WTC11 (cell line): ENCODE results near the gene SLC26A2. TPM values are rescaled to one million over a fixed set of nuclear protein-coding genes. Genes with fewer than 3 reads are reported as not detected.

Experiments
- ATAC-seq: fragments of 200-7000 bp; cut with Tn5 transposase; 2 replicates; pipeline ENCODE4 v1.10.0; 2021; ENCODE audit warnings: mild to moderate bottlenecking, moderate library complexity
- CTCF ChIA-PET: fragments of 300-600 bp; sonication (Branson Sonifier 250); formaldehyde crosslinking; loops from one replicate; lab custom pipeline; 2021; ENCODE audit warnings: antibody characterized with exemption; lab: Charles Lee
- POLR2A ChIA-PET: fragments of 350-600 bp; sonication (Branson Sonifier 250); formaldehyde crosslinking; loops from one replicate; lab custom pipeline; 2021; ENCODE audit warnings: antibody characterized with exemption; lab: Charles Lee
- DNase-seq: peaks from one replicate; pipeline ENCODE4 v3.0.0; 2021; ENCODE audit warnings: low spot score
- H3K27ac Mint-ChIP-seq: 2 replicates; pipeline ENCODE4 v1.8.0; 2021; ENCODE audit warnings: mixed read lengths
- H3K27me3 Mint-ChIP-seq: 2 replicates; pipeline ENCODE4 v1.8.0; 2021; ENCODE audit warnings: low read depth, mild to moderate bottlenecking, moderate library complexity, mixed read lengths
- H3K36me3 Mint-ChIP-seq: 2 replicates; pipeline ENCODE4 v1.8.0; 2021; ENCODE audit warnings: mixed read lengths
- H3K4me1 Mint-ChIP-seq: 2 replicates; pipeline ENCODE4 v1.8.0; 2022; ENCODE audit warnings: mixed read lengths
- H3K4me3 Mint-ChIP-seq: 2 replicates; pipeline ENCODE4 v1.8.0; 2021; ENCODE audit warnings: mild to moderate bottlenecking, moderate library complexity, mixed read lengths
- H3K9me3 Mint-ChIP-seq: 2 replicates; pipeline ENCODE4 v1.8.0; 2021; ENCODE audit warnings: mixed read lengths
- ETV6 ChIP-seq: sonication (generic); formaldehyde crosslinking; IDR thresholded peaks from 2 replicates; pipeline ENCODE4 v1.8.1; 2022; ENCODE audit warnings: mild to moderate bottlenecking, missing genetic modification reagents
- FOXJ3 ChIP-seq: sonication (generic); formaldehyde crosslinking; IDR thresholded peaks from 2 replicates; pipeline ENCODE4 v1.9.0; 2021; ENCODE audit warnings: missing genetic modification reagents, mild to moderate bottlenecking, borderline replicate concordance
- FOXK1 ChIP-seq: sonication (generic); formaldehyde crosslinking; IDR thresholded peaks from 2 replicates; pipeline ENCODE4 v1.8.0; 2022; ENCODE audit warnings: mild to moderate bottlenecking, moderate library complexity, missing genetic modification reagents
- FOXP1 ChIP-seq: sonication (generic); formaldehyde crosslinking; IDR thresholded peaks from 2 replicates; pipeline ENCODE4 v1.8.0; 2022; ENCODE audit warnings: missing genetic modification reagents, mild to moderate bottlenecking, moderate library complexity, borderline replicate concordance
- GABPB1 ChIP-seq: sonication (generic); formaldehyde crosslinking; IDR thresholded peaks from 2 replicates; pipeline ENCODE4 v1.8.1; 2023; ENCODE audit warnings: mild to moderate bottlenecking, missing genetic modification reagents
- KAT7 ChIP-seq: sonication (generic); formaldehyde crosslinking; IDR thresholded peaks from 2 replicates; pipeline ENCODE4 v1.8.1; 2023; ENCODE audit warnings: missing genetic modification reagents, mild to moderate bottlenecking, borderline replicate concordance
- MXD4 ChIP-seq: fragments of 250-450 bp; sonication (Bioruptor Pico); IDR thresholded peaks from 2 replicates; pipeline ENCODE4 v1.8.0; 2021; ENCODE audit warnings: mild to moderate bottlenecking, moderate library complexity, borderline replicate concordance
- NFATC4 ChIP-seq: fragments of 250-450 bp; sonication (Bioruptor Pico); IDR thresholded peaks from 2 replicates; pipeline ENCODE4 v1.9.0; 2021; ENCODE audit warnings: mild to moderate bottlenecking
- NFE2L1 ChIP-seq: sonication (generic); formaldehyde crosslinking; IDR thresholded peaks from 2 replicates; pipeline ENCODE4 v1.8.1; 2023; ENCODE audit warnings: missing genetic modification reagents
- NR2C2 ChIP-seq: sonication (generic); formaldehyde crosslinking; IDR thresholded peaks from 2 replicates; pipeline ENCODE4 v1.8.0; 2022; ENCODE audit warnings: mild to moderate bottlenecking, missing genetic modification reagents
- TEAD1 ChIP-seq: sonication (generic); formaldehyde crosslinking; IDR thresholded peaks from 2 replicates; pipeline ENCODE4 v1.8.0; 2022; ENCODE audit warnings: mild to moderate bottlenecking, missing genetic modification reagents
- ZNF317 ChIP-seq: sonication (generic); formaldehyde crosslinking; IDR thresholded peaks from 2 replicates; pipeline ENCODE4 v1.8.1; 2023; ENCODE audit warnings: low read depth, mild to moderate bottlenecking, moderate library complexity, missing genetic modification reagents, borderline replicate concordance
- total RNA-seq: library from RNA; stranded (reverse); gene quantifications from 3 replicates; pipeline ENCODE4 v1.2.3, GENCODE V29; 2021
- TF ChIP-seq, protein P1 (sequence below): sonication (generic); formaldehyde crosslinking; IDR thresholded peaks from 2 replicates; pipeline ENCODE4 v1.8.0; 2022; ENCODE audit warnings: missing genetic modification reagents
- TF ChIP-seq, protein P2 (sequence below): sonication (generic); formaldehyde crosslinking; IDR thresholded peaks from 2 replicates; pipeline ENCODE4 v1.8.1; 2022; ENCODE audit warnings: mild to moderate bottlenecking, moderate library complexity, missing genetic modification reagents
- TF ChIP-seq, protein P3 (sequence below): sonication (generic); formaldehyde crosslinking; IDR thresholded peaks from 2 replicates; pipeline ENCODE4 v1.8.0; 2022; ENCODE audit warnings: mild to moderate bottlenecking, missing genetic modification reagents
- TF ChIP-seq, protein P4 (sequence below): sonication (generic); formaldehyde crosslinking; IDR thresholded peaks from 2 replicates; pipeline ENCODE4 v1.8.1; 2023; ENCODE audit warnings: mild to moderate bottlenecking, missing genetic modification reagents
- TF ChIP-seq, protein P5 (sequence below): fragments of 250-450 bp; sonication (Bioruptor Pico); IDR thresholded peaks from 2 replicates; pipeline ENCODE4 v1.9.0; 2021; ENCODE audit warnings: mild to moderate bottlenecking
- TF ChIP-seq, protein P6 (sequence below): sonication (generic); formaldehyde crosslinking; IDR thresholded peaks from 2 replicates; pipeline ENCODE4 v1.8.1; 2023; ENCODE audit warnings: mild to moderate bottlenecking, moderate library complexity, missing genetic modification reagents
- TF ChIP-seq, protein P7 (sequence below): sonication (generic); formaldehyde crosslinking; IDR thresholded peaks from 2 replicates; pipeline ENCODE4 v1.8.1; 2022; ENCODE audit warnings: missing genetic modification reagents, borderline replicate concordance

Gene SLC26A2
- total RNA-seq, 1 experiment from 2014 or later, result 11.1 TPM

DNA sequence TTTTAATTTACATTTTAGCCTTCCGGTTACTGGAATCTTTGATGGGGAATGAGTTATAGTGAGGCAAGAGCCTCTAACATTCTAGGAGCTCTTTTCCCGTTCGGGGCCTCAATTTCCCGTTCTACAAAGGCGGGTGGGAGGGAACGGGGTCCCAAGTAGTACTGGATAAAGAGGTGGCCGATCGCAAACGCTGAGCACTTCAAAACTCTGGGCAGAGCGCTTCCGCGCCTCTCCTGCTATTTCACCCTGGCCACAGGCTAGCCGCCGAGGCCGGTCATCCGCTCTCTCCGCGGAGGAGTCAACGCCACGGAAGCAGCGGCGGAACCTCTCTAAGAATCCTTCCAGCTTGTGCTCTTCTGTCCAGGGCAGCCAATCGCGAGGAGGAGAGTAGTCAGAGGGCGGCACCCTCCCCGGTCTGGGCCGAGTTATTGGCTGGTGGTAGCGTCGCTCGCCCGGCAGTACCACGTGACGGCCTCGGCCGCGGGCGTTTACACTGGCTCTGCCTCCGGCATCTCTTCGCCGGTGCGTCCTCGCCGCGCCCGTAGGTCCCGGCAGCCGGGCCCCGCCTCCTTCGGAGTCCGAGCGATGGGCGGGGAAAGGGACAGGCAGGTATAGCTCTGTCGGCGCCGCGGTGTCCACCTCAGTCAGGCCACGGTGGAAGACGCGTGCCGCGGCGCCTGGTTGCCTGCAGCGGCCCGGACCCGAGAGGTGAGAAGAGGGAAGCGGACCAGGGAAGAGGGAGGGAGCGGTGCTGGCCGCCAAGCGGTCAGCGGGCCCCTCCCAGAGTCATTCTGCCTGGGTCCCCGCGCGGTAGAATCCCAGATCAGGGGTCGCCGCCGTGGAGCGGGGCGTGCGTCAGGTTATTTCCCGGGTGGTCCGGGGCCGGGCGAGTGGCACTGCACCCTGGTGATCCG, at the start of gene SLC26A2 (continued):
- TF ChIP-seq MXD4 (CRISPR knock-in tag), result no peak
- TF ChIP-seq KAT7 (CRISPR knock-in tag), result 0 out of 2 replicates have a peak, but pooled peaks have one; percentile 62
- TF ChIP-seq, protein P1, sequence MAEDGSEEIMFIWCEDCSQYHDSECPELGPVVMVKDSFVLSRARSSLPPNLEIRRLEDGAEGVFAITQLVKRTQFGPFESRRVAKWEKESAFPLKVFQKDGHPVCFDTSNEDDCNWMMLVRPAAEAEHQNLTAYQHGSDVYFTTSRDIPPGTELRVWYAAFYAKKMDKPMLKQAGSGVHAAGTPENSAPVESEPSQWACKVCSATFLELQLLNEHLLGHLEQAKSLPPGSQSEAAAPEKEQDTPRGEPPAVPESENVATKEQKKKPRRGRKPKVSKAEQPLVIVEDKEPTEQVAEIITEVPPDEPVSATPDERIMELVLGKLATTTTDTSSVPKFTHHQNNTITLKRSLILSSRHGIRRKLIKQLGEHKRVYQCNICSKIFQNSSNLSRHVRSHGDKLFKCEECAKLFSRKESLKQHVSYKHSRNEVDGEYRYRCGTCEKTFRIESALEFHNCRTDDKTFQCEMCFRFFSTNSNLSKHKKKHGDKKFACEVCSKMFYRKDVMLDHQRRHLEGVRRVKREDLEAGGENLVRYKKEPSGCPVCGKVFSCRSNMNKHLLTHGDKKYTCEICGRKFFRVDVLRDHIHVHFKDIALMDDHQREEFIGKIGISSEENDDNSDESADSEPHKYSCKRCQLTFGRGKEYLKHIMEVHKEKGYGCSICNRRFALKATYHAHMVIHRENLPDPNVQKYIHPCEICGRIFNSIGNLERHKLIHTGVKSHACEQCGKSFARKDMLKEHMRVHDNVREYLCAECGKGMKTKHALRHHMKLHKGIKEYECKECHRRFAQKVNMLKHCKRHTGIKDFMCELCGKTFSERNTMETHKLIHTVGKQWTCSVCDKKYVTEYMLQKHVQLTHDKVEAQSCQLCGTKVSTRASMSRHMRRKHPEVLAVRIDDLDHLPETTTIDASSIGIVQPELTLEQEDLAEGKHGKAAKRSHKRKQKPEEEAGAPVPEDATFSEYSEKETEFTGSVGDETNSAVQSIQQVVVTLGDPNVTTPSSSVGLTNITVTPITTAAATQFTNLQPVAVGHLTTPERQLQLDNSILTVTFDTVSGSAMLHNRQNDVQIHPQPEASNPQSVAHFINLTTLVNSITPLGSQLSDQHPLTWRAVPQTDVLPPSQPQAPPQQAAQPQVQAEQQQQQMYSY (CRISPR knock-in tag), result no peak
- TF ChIP-seq, protein P2, sequence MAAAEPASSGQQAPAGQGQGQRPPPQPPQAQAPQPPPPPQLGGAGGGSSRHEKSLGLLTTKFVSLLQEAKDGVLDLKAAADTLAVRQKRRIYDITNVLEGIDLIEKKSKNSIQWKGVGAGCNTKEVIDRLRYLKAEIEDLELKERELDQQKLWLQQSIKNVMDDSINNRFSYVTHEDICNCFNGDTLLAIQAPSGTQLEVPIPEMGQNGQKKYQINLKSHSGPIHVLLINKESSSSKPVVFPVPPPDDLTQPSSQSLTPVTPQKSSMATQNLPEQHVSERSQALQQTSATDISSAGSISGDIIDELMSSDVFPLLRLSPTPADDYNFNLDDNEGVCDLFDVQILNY (CRISPR knock-in tag), result 0 out of 2 replicates have a peak, but pooled peaks have one; percentile 63
- peak; percentile 63; the same call in 1 of the 2 replicates for TF ChIP-seq NFE2L1 (CRISPR knock-in tag)
- TF ChIP-seq, protein P3, sequence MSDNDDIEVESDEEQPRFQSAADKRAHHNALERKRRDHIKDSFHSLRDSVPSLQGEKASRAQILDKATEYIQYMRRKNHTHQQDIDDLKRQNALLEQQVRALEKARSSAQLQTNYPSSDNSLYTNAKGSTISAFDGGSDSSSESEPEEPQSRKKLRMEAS (CRISPR knock-in tag), result peak; percentile 86
- TF ChIP-seq TEAD1 (CRISPR knock-in tag), result peak; percentile 69; the same call in 1 of the 2 replicates
- TF ChIP-seq NR2C2 (CRISPR knock-in tag), result no peak
- TF ChIP-seq FOXJ3 (CRISPR knock-in tag), result no peak
- TF ChIP-seq, protein P4, sequence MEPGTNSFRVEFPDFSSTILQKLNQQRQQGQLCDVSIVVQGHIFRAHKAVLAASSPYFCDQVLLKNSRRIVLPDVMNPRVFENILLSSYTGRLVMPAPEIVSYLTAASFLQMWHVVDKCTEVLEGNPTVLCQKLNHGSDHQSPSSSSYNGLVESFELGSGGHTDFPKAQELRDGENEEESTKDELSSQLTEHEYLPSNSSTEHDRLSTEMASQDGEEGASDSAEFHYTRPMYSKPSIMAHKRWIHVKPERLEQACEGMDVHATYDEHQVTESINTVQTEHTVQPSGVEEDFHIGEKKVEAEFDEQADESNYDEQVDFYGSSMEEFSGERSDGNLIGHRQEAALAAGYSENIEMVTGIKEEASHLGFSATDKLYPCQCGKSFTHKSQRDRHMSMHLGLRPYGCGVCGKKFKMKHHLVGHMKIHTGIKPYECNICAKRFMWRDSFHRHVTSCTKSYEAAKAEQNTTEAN, result peak; percentile 88; the same call in 1 of the 2 replicates
- peak; percentile 27; the same call in 1 of the 2 replicates for TF ChIP-seq GABPB1 (CRISPR knock-in tag)
- TF ChIP-seq, protein P5, sequence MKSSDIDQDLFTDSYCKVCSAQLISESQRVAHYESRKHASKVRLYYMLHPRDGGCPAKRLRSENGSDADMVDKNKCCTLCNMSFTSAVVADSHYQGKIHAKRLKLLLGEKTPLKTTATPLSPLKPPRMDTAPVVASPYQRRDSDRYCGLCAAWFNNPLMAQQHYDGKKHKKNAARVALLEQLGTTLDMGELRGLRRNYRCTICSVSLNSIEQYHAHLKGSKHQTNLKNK, result no peak
- 0 out of 2 replicates have a peak, but pooled peaks have one; percentile 63 for TF ChIP-seq ETV6 (CRISPR knock-in tag)
- peak; percentile 87; the same call in 1 of the 2 replicates for TF ChIP-seq FOXP1 (CRISPR knock-in tag)
- TF ChIP-seq, protein P6, sequence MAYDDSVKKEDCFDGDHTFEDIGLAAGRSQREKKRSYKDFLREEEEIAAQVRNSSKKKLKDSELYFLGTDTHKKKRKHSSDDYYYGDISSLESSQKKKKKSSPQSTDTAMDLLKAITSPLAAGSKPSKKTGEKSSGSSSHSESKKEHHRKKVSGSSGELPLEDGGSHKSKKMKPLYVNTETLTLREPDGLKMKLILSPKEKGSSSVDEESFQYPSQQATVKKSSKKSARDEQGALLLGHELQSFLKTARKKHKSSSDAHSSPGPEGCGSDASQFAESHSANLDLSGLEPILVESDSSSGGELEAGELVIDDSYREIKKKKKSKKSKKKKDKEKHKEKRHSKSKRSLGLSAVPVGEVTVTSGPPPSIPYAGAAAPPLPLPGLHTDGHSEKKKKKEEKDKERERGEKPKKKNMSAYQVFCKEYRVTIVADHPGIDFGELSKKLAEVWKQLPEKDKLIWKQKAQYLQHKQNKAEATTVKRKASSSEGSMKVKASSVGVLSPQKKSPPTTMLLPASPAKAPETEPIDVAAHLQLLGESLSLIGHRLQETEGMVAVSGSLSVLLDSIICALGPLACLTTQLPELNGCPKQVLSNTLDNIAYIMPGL (CRISPR knock-in tag), result peak; percentile 88
- TF ChIP-seq FOXK1 (CRISPR knock-in tag), result peak; percentile 89

DNA sequence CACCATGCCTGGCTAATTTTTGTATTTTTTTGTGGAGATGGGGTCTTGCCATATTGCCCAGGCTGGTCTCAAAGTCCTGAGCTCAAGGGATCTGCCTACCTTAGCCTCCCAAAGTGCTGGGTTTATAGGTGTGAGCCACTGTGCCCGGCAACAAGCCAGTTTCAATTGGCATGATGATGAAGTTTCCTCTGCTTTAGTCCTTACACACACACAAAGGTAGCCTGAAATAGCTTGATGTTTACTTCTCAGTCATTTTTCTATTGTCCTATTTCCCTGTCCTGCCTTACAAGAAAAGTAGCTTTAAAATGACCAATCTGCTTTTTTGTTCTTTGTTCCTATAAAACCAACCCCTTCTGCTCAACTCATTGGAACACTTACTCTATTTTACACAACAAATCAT, 49.5 kb upstream of the SLC26A2 start:
- Mint-ChIP-seq H3K4me1 (peaks cover 7% of the 10 kb centered on the region), H3K27ac (no peak overlapping the region), H3K27me3 (no peaks in the 10 kb centered on the region), H3K4me3 (no peak overlapping the region), H3K36me3 (no peaks in the 10 kb centered on the region)
- CTCF ChIA-PET, result interaction anchor here (1.6 kb wide), 1 partner anchor 9 kb away, joined by 6 read pairs; no protein-coding TSS in a partner anchor
- no peak for DNase-seq
- TF ChIP-seq NFATC4 (no peak), ZNF317 (CRISPR knock-in tag) (no peak)
- TF ChIP-seq, protein P4, result no peak
- TF ChIP-seq, protein P7, sequence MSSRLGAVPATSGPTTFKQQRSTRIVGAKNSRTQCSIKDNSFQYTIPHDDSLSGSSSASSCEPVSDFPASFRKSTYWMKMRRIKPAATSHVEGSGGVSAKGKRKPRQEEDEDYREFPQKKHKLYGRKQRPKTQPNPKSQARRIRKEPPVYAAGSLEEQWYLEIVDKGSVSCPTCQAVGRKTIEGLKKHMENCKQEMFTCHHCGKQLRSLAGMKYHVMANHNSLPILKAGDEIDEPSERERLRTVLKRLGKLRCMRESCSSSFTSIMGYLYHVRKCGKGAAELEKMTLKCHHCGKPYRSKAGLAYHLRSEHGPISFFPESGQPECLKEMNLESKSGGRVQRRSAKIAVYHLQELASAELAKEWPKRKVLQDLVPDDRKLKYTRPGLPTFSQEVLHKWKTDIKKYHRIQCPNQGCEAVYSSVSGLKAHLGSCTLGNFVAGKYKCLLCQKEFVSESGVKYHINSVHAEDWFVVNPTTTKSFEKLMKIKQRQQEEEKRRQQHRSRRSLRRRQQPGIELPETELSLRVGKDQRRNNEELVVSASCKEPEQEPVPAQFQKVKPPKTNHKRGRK (CRISPR knock-in tag), result no peak
- TF ChIP-seq, all 79 proteins: peak for 0
- H3K9me3 Mint-ChIP-seq, result no peaks in the 10 kb centered on the region
- POLR2A ChIA-PET, result no interaction called here
- no peak for ATAC-seq
